ENCODE data around the gene NTMT2.

NTMT2 gene

DNA sequence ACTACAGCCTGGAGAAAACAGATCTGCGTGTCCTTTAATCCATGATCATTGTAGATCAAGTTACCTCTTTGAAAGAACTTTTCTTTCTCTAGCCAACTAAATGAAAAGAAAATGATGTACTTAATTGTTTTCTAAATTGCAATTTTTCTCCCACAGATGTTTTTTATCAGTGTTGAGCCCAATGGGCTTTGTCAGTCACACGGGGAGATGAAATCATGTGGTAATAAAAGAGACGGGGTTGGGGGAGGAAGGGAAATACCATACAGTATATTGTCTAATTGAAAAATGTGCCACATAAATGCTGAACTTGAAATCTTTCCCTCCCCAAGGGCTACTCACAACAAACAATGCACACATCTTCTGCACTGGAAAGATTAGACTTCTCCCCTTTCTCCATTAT lies 58.4 kb downstream of the NTMT2 start:
- ATAC-seq = peak; percentile 85

DNA sequence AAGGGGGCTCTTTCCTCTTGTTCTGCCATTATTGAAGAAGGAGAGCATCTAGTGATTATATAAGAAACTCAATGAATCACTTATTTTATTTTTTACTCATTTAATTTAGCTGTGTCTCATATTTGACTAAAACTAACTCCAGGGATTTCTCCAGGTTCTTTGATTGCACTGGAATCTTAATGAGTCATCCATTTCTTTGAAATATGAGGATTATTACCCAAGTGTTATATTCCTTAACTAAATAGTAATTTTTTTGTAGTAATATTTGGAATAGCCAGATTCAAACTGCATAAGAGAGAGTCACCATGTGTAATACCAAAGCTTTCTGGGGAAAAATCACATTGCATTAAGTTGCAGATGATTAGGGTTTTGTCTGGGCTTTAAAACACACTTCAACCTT lies 59.5 kb downstream of the NTMT2 start:
- TF ChIP-seq BACH2 (CRISPR knock-in tag; IDR thresholded peaks at IDR 0.05; ENCODE audit: borderline replicate concordance) (no peak), ZC3H10 (CRISPR knock-in tag; IDR thresholded peaks at IDR 0.05) (peak; percentile 11; the same call in 1 of the 2 replicates)
- TF ChIP-seq, protein P1, sequence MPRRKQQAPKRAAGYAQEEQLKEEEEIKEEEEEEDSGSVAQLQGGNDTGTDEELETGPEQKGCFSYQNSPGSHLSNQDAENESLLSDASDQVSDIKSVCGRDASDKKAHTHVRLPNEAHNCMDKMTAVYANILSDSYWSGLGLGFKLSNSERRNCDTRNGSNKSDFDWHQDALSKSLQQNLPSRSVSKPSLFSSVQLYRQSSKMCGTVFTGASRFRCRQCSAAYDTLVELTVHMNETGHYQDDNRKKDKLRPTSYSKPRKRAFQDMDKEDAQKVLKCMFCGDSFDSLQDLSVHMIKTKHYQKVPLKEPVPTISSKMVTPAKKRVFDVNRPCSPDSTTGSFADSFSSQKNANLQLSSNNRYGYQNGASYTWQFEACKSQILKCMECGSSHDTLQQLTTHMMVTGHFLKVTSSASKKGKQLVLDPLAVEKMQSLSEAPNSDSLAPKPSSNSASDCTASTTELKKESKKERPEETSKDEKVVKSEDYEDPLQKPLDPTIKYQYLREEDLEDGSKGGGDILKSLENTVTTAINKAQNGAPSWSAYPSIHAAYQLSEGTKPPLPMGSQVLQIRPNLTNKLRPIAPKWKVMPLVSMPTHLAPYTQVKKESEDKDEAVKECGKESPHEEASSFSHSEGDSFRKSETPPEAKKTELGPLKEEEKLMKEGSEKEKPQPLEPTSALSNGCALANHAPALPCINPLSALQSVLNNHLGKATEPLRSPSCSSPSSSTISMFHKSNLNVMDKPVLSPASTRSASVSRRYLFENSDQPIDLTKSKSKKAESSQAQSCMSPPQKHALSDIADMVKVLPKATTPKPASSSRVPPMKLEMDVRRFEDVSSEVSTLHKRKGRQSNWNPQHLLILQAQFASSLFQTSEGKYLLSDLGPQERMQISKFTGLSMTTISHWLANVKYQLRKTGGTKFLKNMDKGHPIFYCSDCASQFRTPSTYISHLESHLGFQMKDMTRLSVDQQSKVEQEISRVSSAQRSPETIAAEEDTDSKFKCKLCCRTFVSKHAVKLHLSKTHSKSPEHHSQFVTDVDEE (CRISPR knock-in tag; IDR thresholded peaks at IDR 0.05) = no peak
- ATAC-seq = no peak

More for the DNA sequence above, 58.4 kb downstream of the NTMT2 start:
- TF ChIP-seq ZFP3 (CRISPR knock-in tag; IDR thresholded peaks at IDR 0.05) (no peak), ZC3H10 (CRISPR knock-in tag; IDR thresholded peaks at IDR 0.05) (peak; percentile 31; the same call in 1 of the 2 replicates)

DNA sequence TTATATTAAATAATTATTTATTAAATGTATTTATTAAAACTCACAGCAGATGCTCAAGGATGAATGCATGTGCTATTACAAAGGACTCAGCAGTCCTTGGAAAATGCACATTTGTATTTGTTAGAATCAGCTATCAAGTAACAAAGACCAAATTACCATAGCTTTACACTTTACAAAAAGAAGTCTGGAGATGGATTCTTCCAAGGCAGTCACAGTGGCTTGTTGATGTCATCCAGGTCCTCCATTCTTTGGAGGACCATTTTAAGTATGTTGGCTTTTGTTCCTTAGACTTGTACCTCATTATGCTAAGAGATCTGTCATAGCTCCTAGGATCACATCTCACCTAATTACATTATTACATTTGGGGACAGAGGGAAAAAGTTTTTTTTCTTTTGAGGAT lies 63.4 kb downstream of the NTMT2 start:
- ATAC-seq = no peak
- TF ChIP-seq ESRRG (CRISPR knock-in tag; IDR thresholded peaks at IDR 0.05) (no peak), ZNF8 (CRISPR knock-in tag; IDR thresholded peaks at IDR 0.05) (no peak), GLIS3 (CRISPR knock-in tag; IDR thresholded peaks at IDR 0.05) (no peak), CREB5 (CRISPR knock-in tag; IDR thresholded peaks at IDR 0.05; ENCODE audit: low read depth) (no peak), OSR1 (CRISPR knock-in tag; IDR thresholded peaks at IDR 0.05) (no peak), RARB (CRISPR knock-in tag; IDR thresholded peaks at IDR 0.05) (no peak), ISL1 (CRISPR knock-in tag; IDR thresholded peaks at IDR 0.05) (no peak), ZFP30 (CRISPR knock-in tag; IDR thresholded peaks at IDR 0.05) (no peak), ZFP3 (CRISPR knock-in tag; IDR thresholded peaks at IDR 0.05) (no peak), SNAI2 (CRISPR knock-in tag; IDR thresholded peaks at IDR 0.05) (no peak)

- no peak for ATAC-seq
- TF ChIP-seq ZFP3 (CRISPR knock-in tag; IDR thresholded peaks at IDR 0.05) (no peak), ARNTL (CRISPR knock-in tag; IDR thresholded peaks at IDR 0.05; ENCODE audit: borderline replicate concordance, low read depth) (no peak), ISL1 (CRISPR knock-in tag; IDR thresholded peaks at IDR 0.05) (no peak), ZNF8 (CRISPR knock-in tag; IDR thresholded peaks at IDR 0.05) (no peak), GLIS3 (CRISPR knock-in tag; IDR thresholded peaks at IDR 0.05) (no peak), CREB5 (CRISPR knock-in tag; IDR thresholded peaks at IDR 0.05; ENCODE audit: low read depth) (no peak), RARB (CRISPR knock-in tag; IDR thresholded peaks at IDR 0.05) (no peak), ZNF70 (CRISPR knock-in tag; IDR thresholded peaks at IDR 0.05) (no peak), ESRRG (CRISPR knock-in tag; IDR thresholded peaks at IDR 0.05) (no peak), TCF4 (CRISPR knock-in tag; IDR thresholded peaks at IDR 0.05; ENCODE audit: borderline replicate concordance) (no peak)
- TF ChIP-seq, protein P1 (CRISPR knock-in tag; IDR thresholded peaks at IDR 0.05) = no peak
These were observed 64.4 kb downstream of the NTMT2 start for GRCh38 chr1:170210142-170210541.

GRCh38 chr1:170213596-170213995 lies 67.8 kb downstream of the NTMT2 start:
- no peak for ATAC-seq
- no peak for TF ChIP-seq OSR1 (CRISPR knock-in tag; IDR thresholded peaks at IDR 0.05)
- no peak for TF ChIP-seq PPARA (CRISPR knock-in tag; IDR thresholded peaks at IDR 0.05; ENCODE audit: borderline replicate concordance)
- TF ChIP-seq ARNTL (CRISPR knock-in tag; IDR thresholded peaks at IDR 0.05; ENCODE audit: borderline replicate concordance, low read depth) = no peak
- no peak for TF ChIP-seq GLIS3 (CRISPR knock-in tag; IDR thresholded peaks at IDR 0.05)
- TF ChIP-seq ZNF70 (CRISPR knock-in tag; IDR thresholded peaks at IDR 0.05) = no peak
- TF ChIP-seq ESRRG (CRISPR knock-in tag; IDR thresholded peaks at IDR 0.05) = no peak
- TF ChIP-seq, protein P1 (CRISPR knock-in tag; IDR thresholded peaks at IDR 0.05) = no peak
- TF ChIP-seq CSRNP3 (CRISPR knock-in tag; IDR thresholded peaks at IDR 0.05) = no peak
- no peak for TF ChIP-seq ZFP3 (CRISPR knock-in tag; IDR thresholded peaks at IDR 0.05)
- TF ChIP-seq CSDC2 (CRISPR knock-in tag; IDR thresholded peaks at IDR 0.05) = no peak
- no peak for TF ChIP-seq BACH2 (CRISPR knock-in tag; IDR thresholded peaks at IDR 0.05; ENCODE audit: borderline replicate concordance)
- TF ChIP-seq TCF4 (CRISPR knock-in tag; IDR thresholded peaks at IDR 0.05; ENCODE audit: borderline replicate concordance) = no peak
- TF ChIP-seq ZFP30 (CRISPR knock-in tag; IDR thresholded peaks at IDR 0.05) = no peak

All from SK-N-SH treated with all-trans-retinoic acid at 6 μM for 48 hours (cell line).